Left hindlimb (tissue), 1 donor: Measurements from ENCODE around the gene SUCLG2.

Experiments
- DNase-seq: peaks from one replicate; pipeline ENCODE4 v3.0.0-alpha.2; 2018

Gene SUCLG2

DNA sequence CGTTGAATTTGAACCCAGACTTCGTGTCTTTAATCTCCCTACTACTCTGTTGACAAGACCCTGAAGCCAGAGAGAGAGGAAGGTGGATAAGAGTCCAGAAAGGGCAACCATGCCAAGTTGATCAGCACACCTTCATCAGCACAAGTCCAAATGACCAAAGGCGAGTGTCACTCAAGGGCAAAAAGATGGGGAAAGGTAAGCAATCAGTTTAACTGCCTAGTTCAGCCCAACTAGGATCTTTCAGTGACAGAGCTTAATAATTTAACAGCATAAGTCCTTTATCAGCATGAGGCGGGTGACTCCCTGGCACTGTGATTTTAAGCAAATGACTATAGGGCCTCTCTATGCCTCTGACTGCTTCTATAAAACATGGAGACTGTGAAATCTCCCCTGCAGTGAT is 6.2 kb downstream of the SUCLG2 start:
- no peak for DNase-seq

GRCh38 chr3:67647390-67647878 is 7.0 kb downstream of the SUCLG2 start:
- DNase-seq: no peak

- no peak for DNase-seq
Measured at GRCh38 chr3:67646586-67647234, 7.7 kb downstream of the SUCLG2 start.

DNA sequence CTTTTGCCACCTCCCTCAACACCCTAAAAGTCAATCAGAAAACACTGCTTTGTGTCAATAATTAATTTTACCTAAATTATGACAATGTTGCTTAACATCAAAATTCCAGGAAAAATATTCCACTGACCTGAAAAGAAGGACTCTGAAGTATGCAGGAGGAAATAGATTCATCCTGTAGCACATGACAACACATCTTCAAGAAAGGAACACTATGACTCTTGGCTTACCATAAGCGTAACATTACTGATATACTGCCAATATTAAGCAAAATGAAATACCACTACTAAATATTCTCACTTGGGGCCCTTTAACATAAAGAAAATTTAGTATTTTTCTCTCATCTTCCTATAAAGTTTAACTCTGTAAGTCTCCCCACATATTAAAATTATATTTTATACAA is 9.6 kb downstream of the SUCLG2 start:
- DNase-seq: no peak

DNA sequence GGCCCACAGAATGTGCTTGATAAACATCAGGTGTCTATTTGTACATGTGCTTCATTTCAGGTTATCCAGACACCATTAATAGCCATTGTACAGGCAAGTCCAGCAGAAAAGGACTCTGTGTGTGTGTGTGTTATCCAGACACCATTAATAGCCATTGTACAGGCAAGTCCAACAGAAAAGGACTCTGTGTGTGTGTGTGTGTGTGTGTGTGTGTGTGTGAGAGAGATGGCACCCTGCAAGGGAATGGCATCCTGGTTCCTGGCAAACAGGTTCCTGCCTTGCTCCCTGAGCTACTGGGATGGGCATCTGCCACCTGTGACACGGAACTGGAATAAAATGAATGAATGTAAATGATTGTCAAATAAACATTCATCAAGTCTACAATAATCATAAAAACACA is 11.7 kb downstream of the SUCLG2 start:
- no peak for DNase-seq

DNA sequence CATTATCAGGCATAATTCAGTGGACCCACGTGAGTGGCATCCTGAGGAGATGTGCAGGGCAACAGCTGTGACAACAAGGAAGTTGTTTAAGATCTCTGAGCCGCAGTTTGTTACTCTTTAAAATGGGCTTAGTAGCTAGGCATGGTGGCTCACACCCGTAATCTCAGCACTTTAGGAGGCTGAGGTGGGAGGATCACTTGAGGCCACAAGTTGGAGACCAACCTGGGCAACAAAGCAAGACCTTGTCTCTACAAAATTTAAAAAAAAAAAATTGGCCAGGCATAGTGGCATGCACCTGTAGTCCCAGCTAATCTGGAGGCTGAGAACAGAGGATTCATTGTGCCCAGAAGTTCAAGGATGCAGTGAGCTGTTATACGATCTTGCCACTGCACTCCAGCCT is 12.2 kb downstream of the SUCLG2 start:
- no peak for DNase-seq

GRCh38 chr3:67641451-67641850 is 13.0 kb downstream of the SUCLG2 start:
- DNase-seq: no peak

- DNase-seq: no peak
Measured at GRCh38 chr3:67640023-67640660, 14.3 kb downstream of the SUCLG2 start.

DNA sequence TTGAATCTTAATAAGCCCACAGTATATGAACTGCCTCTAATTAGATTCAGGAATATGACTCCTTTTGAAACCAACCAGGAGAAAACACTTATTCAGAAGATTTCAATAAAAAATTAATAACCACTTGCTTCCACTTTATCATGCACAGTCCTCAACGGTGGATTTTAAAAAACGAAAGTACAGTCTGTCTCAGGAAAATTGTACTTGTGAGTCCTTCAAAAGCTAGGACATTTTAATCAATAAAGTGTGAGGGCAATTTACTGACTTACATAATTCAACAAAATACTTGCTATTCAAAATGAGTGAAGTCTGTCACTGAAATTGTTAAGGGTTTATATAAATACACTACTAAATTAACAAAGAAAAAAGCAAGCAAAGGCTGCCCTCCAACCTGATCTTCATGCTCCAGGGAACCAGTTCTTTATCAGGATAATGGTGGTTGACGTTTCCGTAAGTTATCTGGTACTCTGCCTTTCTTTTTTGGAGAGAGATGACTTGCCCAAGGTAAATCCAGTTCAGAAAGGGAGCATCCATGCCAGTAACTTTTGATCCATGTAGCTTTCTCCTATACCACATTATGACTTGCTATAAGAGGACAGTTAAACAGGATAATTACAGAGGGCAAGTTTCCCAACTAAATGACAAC is 17.0 kb downstream of the SUCLG2 start:
- no peak for DNase-seq

- DNase-seq: no peak
Measured at GRCh38 chr3:67635806-67636205, 18.6 kb downstream of the SUCLG2 start.

DNA sequence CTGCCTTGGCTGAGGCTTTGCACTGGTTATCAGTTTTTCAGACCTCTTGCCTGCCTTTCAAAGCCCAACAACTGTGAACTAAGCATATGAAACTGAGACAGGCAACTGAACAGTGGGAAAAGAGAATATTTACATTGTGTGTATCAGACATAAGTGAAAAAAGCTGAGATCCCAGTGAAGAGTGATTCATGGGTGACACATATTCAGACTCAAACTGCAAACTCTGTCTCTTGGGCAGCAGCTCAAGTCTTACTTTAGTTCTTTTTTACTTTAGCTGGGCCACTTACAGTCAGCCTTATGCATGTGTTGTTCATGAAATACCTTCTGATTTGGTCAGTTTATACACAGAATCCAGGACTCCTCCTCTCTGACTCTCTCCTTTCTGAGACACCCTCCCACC is 19.2 kb downstream of the SUCLG2 start:
- DNase-seq: no peak

GRCh38 chr3:67630666-67631362 is 23.6 kb downstream of the SUCLG2 start:
- no peak for DNase-seq

DNA sequence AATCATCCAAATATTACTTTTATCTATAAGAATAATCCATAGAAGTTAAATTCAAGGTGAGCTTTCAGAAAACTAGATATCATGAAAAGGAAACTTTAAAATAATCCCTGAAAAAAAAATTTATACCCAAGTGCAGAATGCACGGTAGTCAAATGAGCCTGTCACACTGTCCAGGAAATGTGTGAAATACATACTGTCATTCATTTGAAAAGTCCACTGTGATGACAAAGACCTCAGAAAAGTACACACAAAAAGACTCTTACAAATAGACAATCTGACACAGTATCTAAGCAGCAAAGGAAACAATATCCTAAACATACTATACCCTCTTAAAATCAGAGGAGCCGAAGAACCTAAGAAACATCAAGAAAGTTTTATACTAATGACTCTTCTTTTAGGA is 29.7 kb downstream of the SUCLG2 start:
- no peak for DNase-seq

GRCh38 chr3:67624078-67624477 is 30.3 kb downstream of the SUCLG2 start:
- no peak for DNase-seq

DNA sequence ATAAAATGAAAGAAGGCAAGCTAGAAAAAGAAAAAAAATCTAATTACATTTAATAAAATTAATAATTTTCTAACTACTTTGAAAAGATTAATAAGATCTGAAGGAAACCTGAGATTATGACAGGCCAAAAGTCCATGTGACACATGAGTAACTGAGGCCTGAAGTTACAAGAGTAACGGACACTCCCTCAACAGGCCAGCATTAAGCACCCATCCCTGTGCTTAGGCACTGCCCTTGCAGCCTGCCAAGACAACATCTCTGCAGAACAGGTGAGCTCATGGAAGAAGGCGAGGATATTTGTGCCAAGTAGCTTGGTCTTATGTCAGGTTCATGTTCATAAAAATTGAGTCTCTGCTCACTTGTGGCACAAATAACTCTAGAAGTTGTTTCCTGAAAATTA is 31.8 kb downstream of the SUCLG2 start:
- no peak for DNase-seq

GRCh38 chr3:67620869-67621268 is 33.5 kb downstream of the SUCLG2 start:
- DNase-seq: no peak

DNA sequence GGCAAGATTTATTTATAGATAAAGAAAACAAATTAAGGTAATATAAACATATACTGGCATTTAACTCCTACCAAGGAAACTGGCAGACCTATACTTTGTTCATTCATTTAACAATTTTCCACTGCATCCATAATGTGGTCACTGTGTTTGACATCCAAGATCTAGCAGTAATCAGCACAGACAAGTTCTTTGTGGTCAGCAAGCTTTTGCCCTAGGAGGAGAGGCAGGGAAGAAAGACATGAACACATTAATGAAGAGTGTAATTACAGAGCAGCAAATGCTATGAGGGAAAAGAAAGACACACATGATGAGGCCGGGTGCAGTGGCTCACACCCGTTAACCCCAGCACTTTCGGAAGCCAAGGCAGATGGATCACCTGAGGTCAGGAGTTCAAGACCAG is 34.4 kb downstream of the SUCLG2 start:
- no peak for DNase-seq

DNA sequence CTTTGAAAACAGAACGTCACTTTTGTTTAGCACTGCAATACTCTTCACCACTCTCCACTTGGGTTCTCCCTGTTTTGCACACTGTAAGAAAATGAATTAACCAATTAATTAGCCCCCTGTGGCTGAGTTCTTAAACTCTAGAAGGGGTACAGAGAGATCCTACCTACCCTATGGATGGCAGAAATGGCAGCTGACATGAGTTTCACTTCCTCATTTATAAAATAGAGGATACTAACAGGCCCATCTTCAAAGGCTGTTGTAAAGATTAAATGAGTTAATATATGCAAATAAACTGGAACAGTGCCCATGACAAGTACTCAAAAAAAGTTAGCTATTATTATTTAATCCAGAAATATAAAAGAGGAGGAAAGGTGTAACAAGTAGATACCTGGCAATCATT is 36.9 kb downstream of the SUCLG2 start:
- DNase-seq: no peak

GRCh38 chr3:67616046-67616445 is 38.4 kb downstream of the SUCLG2 start:
- no peak for DNase-seq

DNA sequence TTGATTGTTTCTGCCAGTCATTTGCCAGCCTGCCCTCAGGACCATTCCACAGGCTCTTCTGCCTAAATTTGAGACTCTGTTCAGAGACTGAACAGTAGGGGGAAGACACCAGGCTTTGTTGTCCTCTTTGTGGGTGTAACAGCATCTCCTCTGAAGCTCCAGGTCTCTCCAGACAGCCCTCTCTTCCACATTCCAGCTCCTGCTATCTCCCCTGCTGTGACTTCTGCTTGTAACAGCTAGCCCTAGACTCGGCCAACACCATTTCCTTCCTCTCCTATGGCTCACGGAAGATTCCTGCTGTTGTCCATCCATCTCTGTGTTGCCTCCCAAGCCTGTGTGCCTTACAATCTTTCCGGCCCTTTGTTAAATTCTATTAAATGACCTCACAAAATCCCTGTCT is 40.2 kb downstream of the SUCLG2 start:
- no peak for DNase-seq

DNA sequence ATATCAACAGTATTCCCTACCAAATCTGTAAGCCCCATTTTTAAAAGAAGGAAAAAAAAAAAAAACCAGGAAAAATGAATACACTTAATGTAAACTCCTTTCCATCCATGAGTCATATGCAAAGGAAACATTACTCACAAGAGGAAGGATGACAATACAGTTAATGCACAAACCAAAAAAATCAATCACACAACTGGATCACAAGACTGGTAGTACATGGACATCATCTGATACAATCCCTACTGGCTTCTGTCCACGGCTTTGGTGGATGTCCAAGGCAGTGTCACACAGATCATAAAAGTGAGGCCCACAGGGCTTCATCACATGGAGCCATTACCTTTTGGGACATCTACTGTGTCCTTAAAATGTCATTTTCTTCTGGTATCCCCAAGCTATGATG is 44.0 kb downstream of the SUCLG2 start:
- no peak for DNase-seq

DNA sequence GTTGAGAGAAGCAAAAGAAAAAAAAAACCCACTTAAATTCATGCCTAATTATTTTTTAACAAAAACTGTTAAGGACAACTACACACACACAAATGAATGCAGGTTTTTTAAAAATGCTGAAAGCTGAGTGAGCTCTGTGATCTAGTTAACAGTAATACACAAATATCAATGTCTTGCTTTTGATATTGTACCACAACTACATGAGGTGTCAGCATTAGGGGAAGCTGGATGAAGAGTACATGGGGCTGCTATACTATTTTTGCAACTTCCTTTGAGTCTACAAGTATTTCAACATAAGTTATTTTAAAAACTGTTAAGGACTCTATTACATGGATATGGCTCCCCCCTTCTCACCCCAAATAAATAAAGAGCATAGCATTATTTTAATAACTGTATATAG is 44.7 kb downstream of the SUCLG2 start:
- no peak for DNase-seq

GRCh38 chr3:67608034-67608433 is 46.4 kb downstream of the SUCLG2 start:
- DNase-seq: no peak

DNA sequence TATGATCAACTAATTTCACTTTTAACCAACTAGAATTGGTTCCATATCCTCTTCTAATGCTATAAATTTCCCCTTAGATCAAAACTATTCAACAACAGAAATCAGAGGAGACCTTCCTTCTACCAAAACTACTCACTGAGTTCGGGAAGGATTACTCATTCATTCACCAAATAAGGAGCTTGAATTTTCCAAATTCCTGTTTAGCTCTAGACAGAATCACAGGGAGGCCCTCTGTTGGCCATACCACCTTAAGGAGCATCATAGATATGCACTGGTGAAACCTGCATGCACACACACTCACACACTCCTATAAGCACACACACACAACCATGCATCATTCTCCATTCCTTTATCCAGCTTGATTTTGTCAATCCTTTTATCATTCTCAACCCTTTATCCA is 49.0 kb downstream of the SUCLG2 start:
- no peak for DNase-seq
